ENCODE measurements around the gene GNAZ.

GNAZ gene

GRCh38 chr22:23122992-23123803, 52.9 kb downstream of the GNAZ start:
- Histone ChIP-seq H3K27ac (no peak overlapping the region), H3K4me1 (ENCODE audit: control insufficient read depth in 1 of 2, insufficient read depth in 1 of 2, low read depth in 1 of 2, low read length in 1 of 2) (no peaks in the 10 kb centered on the region), H3K9me3 (no peaks in the 10 kb centered on the region), H3K4me3 (ENCODE audit: low read depth in 1 of 2, low read length in 1 of 2) (no peak overlapping the region), H3K27me3 (no peaks in the 10 kb centered on the region), H3K36me3 (no peaks in the 10 kb centered on the region)
- no peak for TF ChIP-seq CTCF (IDR thresholded peaks at IDR 0.05)

GRCh38 chr22:23123804-23124254, 53.5 kb downstream of the GNAZ start:
- H3K36me3 ChIP-seq, result no peaks in the 10 kb centered on the region
- H3K4me1 ChIP-seq (ENCODE audit: control insufficient read depth in 1 of 2, insufficient read depth in 1 of 2, low read depth in 1 of 2, low read length in 1 of 2), result no peaks in the 10 kb centered on the region
- no peak for TF ChIP-seq CTCF (IDR thresholded peaks at IDR 0.05)
- H3K27ac ChIP-seq, result no peak overlapping the region
- H3K4me3 ChIP-seq (ENCODE audit: low read depth in 1 of 2, low read length in 1 of 2), result no peak overlapping the region
- H3K27me3 ChIP-seq, result no peaks in the 10 kb centered on the region
- no peaks in the 10 kb centered on the region for H3K9me3 ChIP-seq

- no peak for TF ChIP-seq CTCF (IDR thresholded peaks at IDR 0.05)
- Histone ChIP-seq H3K9me3 (no peaks in the 10 kb centered on the region), H3K36me3 (no peaks in the 10 kb centered on the region), H3K27ac (no peak overlapping the region), H3K4me3 (ENCODE audit: low read depth in 1 of 2, low read length in 1 of 2) (no peak overlapping the region), H3K4me1 (ENCODE audit: control insufficient read depth in 1 of 2, insufficient read depth in 1 of 2, low read depth in 1 of 2, low read length in 1 of 2) (no peaks in the 10 kb centered on the region), H3K27me3 (no peaks in the 10 kb centered on the region)
Measured at GRCh38 chr22:23124611-23125511, 54.5 kb downstream of the GNAZ start.

DNA sequence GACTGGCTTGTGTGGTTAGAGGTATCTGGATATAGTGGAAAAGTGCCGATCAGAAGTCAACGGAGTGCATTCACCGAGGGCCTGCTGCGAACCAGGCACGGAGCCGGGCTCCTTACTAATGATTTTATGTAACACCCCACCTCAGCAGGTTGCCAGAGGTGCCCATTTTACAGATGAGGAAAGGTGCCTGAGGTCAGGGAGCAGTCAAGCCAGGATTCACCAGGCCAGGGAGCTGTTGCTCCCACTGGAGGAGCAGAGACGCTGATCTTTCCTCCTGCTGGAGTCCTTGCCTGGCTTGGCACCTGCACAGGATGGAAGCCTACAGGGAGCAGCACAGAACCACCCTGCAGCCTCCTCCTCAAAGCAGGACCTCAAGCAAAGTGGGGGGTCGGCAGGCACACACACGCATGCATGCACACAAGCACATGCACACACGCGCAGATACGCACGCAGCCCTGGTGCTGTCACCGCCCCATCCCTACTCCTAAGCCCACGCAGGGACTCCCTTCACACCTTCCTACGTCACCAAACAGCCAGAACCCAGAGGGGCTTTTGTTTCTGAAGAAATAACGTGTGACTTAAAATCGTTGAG, 55.3 kb downstream of the GNAZ start:
- Histone ChIP-seq H3K36me3 (no peaks in the 10 kb centered on the region), H3K27me3 (no peaks in the 10 kb centered on the region), H3K4me3 (ENCODE audit: low read depth in 1 of 2, low read length in 1 of 2) (no peak overlapping the region), H3K9me3 (no peaks in the 10 kb centered on the region), H3K27ac (no peak overlapping the region), H3K4me1 (ENCODE audit: control insufficient read depth in 1 of 2, insufficient read depth in 1 of 2, low read depth in 1 of 2, low read length in 1 of 2) (no peaks in the 10 kb centered on the region)
- TF ChIP-seq CTCF (IDR thresholded peaks at IDR 0.05), result no peak

DNA sequence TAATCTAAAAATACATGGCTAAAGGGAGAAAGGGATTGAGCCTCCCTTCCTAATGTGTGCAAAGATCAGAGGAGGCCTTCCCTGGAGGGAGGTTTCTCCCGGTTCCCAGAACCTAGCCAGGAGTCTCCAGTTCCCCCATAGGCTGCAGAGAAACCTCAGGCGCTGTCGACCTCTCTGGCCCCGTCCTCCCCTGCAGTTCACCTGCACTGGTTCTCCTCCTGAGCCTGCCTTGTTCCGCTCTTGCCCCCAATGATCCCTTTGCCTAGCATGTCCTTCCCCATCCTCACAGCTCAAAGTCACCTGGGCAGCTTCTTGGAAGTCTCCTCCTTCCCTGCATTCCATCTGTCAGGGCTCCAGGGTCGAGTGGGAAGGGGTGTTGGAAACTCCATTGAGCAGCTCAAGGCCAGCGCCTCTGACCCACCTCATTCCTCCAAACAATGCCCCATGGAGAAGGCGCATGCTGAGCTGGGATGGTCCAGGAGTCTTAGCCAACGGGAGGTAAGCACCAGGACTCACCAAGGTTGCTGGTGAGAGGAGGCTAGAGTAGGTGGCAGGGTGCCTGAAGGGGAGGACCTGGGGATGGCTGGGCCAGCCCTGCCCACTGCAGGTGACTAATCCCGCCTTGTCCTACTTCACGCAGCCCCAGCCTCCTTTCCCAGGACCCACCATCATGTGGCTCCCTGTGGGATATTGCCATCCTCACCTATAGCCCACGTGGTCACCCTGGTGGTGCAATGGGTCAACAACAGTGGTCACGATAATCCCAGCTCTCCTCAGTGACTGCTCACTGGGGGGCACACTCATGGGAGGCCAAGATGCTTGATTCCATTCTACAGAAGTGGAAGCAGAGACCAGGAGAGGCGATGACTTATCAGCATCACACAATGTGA, 56.1 kb downstream of the GNAZ start:
- no peaks in the 10 kb centered on the region for H3K4me1 ChIP-seq (ENCODE audit: control insufficient read depth in 1 of 2, insufficient read depth in 1 of 2, low read depth in 1 of 2, low read length in 1 of 2)
- H3K36me3 ChIP-seq, result no peaks in the 10 kb centered on the region
- no peaks in the 10 kb centered on the region for H3K27me3 ChIP-seq
- H3K9me3 ChIP-seq, result no peaks in the 10 kb centered on the region
- no peak for TF ChIP-seq CTCF (IDR thresholded peaks at IDR 0.05)
- no peak overlapping the region for H3K4me3 ChIP-seq (ENCODE audit: low read depth in 1 of 2, low read length in 1 of 2)
- no peak overlapping the region for H3K27ac ChIP-seq
